Endothelial cell of hepatic sinusoid (primary cell): ENCODE measurements around the gene DIPK1A.
"Not testable (repeated sequence)": the region's sequence is repeated elsewhere in the genome, so short reads cannot be mapped to it uniquely, and the experiment has no call there.

Experiments used
- in situ Hi-C: cut with HindIII; loops from 2 replicates; pipeline ENCODE4 v1.10.0; 2017; ENCODE audit warnings: low sequenced_read_pairs

The DIPK1A gene

GRCh38 chr1:92985101-92985500 lies 23.8 kb upstream of the DIPK1A start:
- in situ Hi-C loops = no loop called here

GRCh38 chr1:92980732-92981647 lies 19.7 kb upstream of the DIPK1A start:
- in situ Hi-C loops = no loop called here

GRCh38 chr1:92975551-92976232 lies 14.4 kb upstream of the DIPK1A start:
- in situ Hi-C loops = no loop called here

- in situ Hi-C loops = not testable (repeated sequence)
Observed at GRCh38 chr1:92974112-92974511, 12.8 kb upstream of the DIPK1A start.

- in situ Hi-C loops = no loop called here
Observed at GRCh38 chr1:92973203-92973897, 12.1 kb upstream of the DIPK1A start.

GRCh38 chr1:92972409-92973129 lies 11.3 kb upstream of the DIPK1A start:
- in situ Hi-C loops = no loop called here

GRCh38 chr1:92971932-92972331 lies 10.7 kb upstream of the DIPK1A start:
- in situ Hi-C loops = not testable (repeated sequence)

GRCh38 chr1:92970990-92971689 lies 9.9 kb upstream of the DIPK1A start:
- in situ Hi-C loops = no loop called here

GRCh38 chr1:92969517-92969916 lies 8.3 kb upstream of the DIPK1A start:
- in situ Hi-C loops = no loop called here

GRCh38 chr1:92968138-92969032 lies 7.1 kb upstream of the DIPK1A start:
- in situ Hi-C loops = no loop called here

GRCh38 chr1:92964998-92965397 lies 3.7 kb upstream of the DIPK1A start:
- in situ Hi-C loops = no loop called here

GRCh38 chr1:92964316-92964715 lies 3.1 kb upstream of the DIPK1A start:
- in situ Hi-C loops = no loop called here

GRCh38 chr1:92961896-92962752 lies 862 bp upstream of the DIPK1A start:
- in situ Hi-C loops = no loop called here

GRCh38 chr1:92960395-92961130 lies 699 bp downstream of the DIPK1A start:
- in situ Hi-C loops = no loop called here

GRCh38 chr1:92958203-92958970 lies 2.9 kb downstream of the DIPK1A start:
- in situ Hi-C loops = no loop called here

GRCh38 chr1:92957030-92957734 lies 4.1 kb downstream of the DIPK1A start:
- in situ Hi-C loops = no loop called here
